ENCODE results near the gene OTOS. TPM values are rescaled to one million over a fixed set of nuclear protein-coding genes. Genes with fewer than 3 reads are reported as not detected.

Gene OTOS
- total RNA-seq, 2 experiments from 2014 or later = not detected

- Mint-ChIP-seq H3K36me3 (ENCODE audit: low read depth) (no peaks in the 10 kb centered on the region), H3K4me1 (ENCODE audit: low read depth) (no peaks in the 10 kb centered on the region), H3K4me3 (no peak overlapping the region), H3K27me3 (ENCODE audit: low read depth) (peaks cover 23% of the 10 kb centered on the region), H3K27ac (no peak overlapping the region), H3K9me3 (ENCODE audit: insufficient read depth) (no peaks in the 10 kb centered on the region)
- DNase-seq (no peak), ATAC-seq (no peak)
- ChIA-PET CTCF (no interaction called here), POLR2A (no interaction called here)
Observed at GRCh38 chr2:240178564-240178963, 38.1 kb upstream of the OTOS start.

GRCh38 chr2:240174496-240174895, 34.0 kb upstream of the OTOS start:
- Mint-ChIP-seq H3K36me3 (ENCODE audit: low read depth) (no peaks in the 10 kb centered on the region), H3K4me1 (ENCODE audit: low read depth) (no peaks in the 10 kb centered on the region), H3K9me3 (ENCODE audit: insufficient read depth) (no peaks in the 10 kb centered on the region), H3K27me3 (ENCODE audit: low read depth) (peaks cover 18% of the 10 kb centered on the region), H3K27ac (no peak overlapping the region), H3K4me3 (no peak overlapping the region)
- ATAC-seq = no peak
- DNase-seq = no peak
- ChIA-PET CTCF (no interaction called here), POLR2A (no interaction called here)

GRCh38 chr2:240172071-240172895, 31.8 kb upstream of the OTOS start:
- ChIA-PET CTCF (no interaction called here), POLR2A (no interaction called here)
- H3K27ac Mint-ChIP-seq = no peak overlapping the region
- H3K27me3 Mint-ChIP-seq (ENCODE audit: low read depth) = peaks cover 13% of the 10 kb centered on the region
- H3K4me1 Mint-ChIP-seq (ENCODE audit: low read depth) = no peaks in the 10 kb centered on the region
- no peaks in the 10 kb centered on the region for H3K9me3 Mint-ChIP-seq (ENCODE audit: insufficient read depth)
- no peaks in the 10 kb centered on the region for H3K36me3 Mint-ChIP-seq (ENCODE audit: low read depth)
- no peak overlapping the region for H3K4me3 Mint-ChIP-seq
- no peak for ATAC-seq
- no peak for DNase-seq

GRCh38 chr2:240170883-240171282, 30.4 kb upstream of the OTOS start:
- POLR2A ChIA-PET = no interaction called here
- Mint-ChIP-seq H3K4me3 (no peak overlapping the region), H3K27me3 (ENCODE audit: low read depth) (peaks cover 7% of the 10 kb centered on the region), H3K27ac (no peak overlapping the region), H3K9me3 (ENCODE audit: insufficient read depth) (no peaks in the 10 kb centered on the region), H3K4me1 (ENCODE audit: low read depth) (no peaks in the 10 kb centered on the region), H3K36me3 (ENCODE audit: low read depth) (no peaks in the 10 kb centered on the region)
- ATAC-seq = no peak
- CTCF ChIA-PET = no interaction called here
- DNase-seq = no peak

GRCh38 chr2:240170354-240170735, 29.9 kb upstream of the OTOS start:
- no peaks in the 10 kb centered on the region for H3K4me1 Mint-ChIP-seq (ENCODE audit: low read depth)
- ATAC-seq = no peak
- H3K36me3 Mint-ChIP-seq (ENCODE audit: low read depth) = no peaks in the 10 kb centered on the region
- no peak overlapping the region for H3K4me3 Mint-ChIP-seq
- H3K27ac Mint-ChIP-seq = no peak overlapping the region
- peaks cover 4% of the 10 kb centered on the region for H3K27me3 Mint-ChIP-seq (ENCODE audit: low read depth)
- DNase-seq = no peak
- ChIA-PET CTCF (interaction anchor here (0.5 kb wide), 1 partner anchor 258 kb away, joined by 3 read pairs; no protein-coding TSS in a partner anchor), POLR2A (no interaction called here)
- H3K9me3 Mint-ChIP-seq (ENCODE audit: insufficient read depth) = no peaks in the 10 kb centered on the region

GRCh38 chr2:240169486-240170353, 29.3 kb upstream of the OTOS start:
- ChIA-PET CTCF (interaction anchor here (0.5 kb wide), 1 partner anchor 258 kb away, joined by 3 read pairs; no protein-coding TSS in a partner anchor), POLR2A (no interaction called here)
- Mint-ChIP-seq H3K4me3 (no peak overlapping the region), H3K36me3 (ENCODE audit: low read depth) (no peaks in the 10 kb centered on the region), H3K27me3 (ENCODE audit: low read depth) (peaks cover 4% of the 10 kb centered on the region), H3K9me3 (ENCODE audit: insufficient read depth) (no peaks in the 10 kb centered on the region), H3K4me1 (ENCODE audit: low read depth) (no peaks in the 10 kb centered on the region), H3K27ac (no peak overlapping the region)
- no peak for ATAC-seq
- DNase-seq = no peak

- H3K36me3 Mint-ChIP-seq (ENCODE audit: low read depth) = no peaks in the 10 kb centered on the region
- DNase-seq = no peak
- POLR2A ChIA-PET = no interaction called here
- no peak for ATAC-seq
- no peaks in the 10 kb centered on the region for H3K4me1 Mint-ChIP-seq (ENCODE audit: low read depth)
- CTCF ChIA-PET = no interaction called here
- H3K27ac Mint-ChIP-seq = no peak overlapping the region
- H3K9me3 Mint-ChIP-seq (ENCODE audit: insufficient read depth) = no peaks in the 10 kb centered on the region
- H3K27me3 Mint-ChIP-seq (ENCODE audit: low read depth) = no peaks in the 10 kb centered on the region
- no peak overlapping the region for H3K4me3 Mint-ChIP-seq
Observed at GRCh38 chr2:240168546-240169361, 28.3 kb upstream of the OTOS start.

- POLR2A ChIA-PET = no interaction called here
- Mint-ChIP-seq H3K4me3 (no peak overlapping the region), H3K27ac (no peak overlapping the region), H3K9me3 (ENCODE audit: insufficient read depth) (no peaks in the 10 kb centered on the region), H3K36me3 (ENCODE audit: low read depth) (no peaks in the 10 kb centered on the region), H3K4me1 (ENCODE audit: low read depth) (no peaks in the 10 kb centered on the region), H3K27me3 (ENCODE audit: low read depth) (no peaks in the 10 kb centered on the region)
- DNase-seq (no peak), ATAC-seq (no peak)
- CTCF ChIA-PET = no interaction called here
Observed at GRCh38 chr2:240168041-240168440, 27.6 kb upstream of the OTOS start.

GRCh38 chr2:240167588-240167880, 27.1 kb upstream of the OTOS start:
- Mint-ChIP-seq H3K27me3 (ENCODE audit: low read depth) (no peaks in the 10 kb centered on the region), H3K9me3 (ENCODE audit: insufficient read depth) (no peaks in the 10 kb centered on the region)
- POLR2A ChIA-PET = no interaction called here

GRCh38 chr2:240166761-240167587, 26.5 kb upstream of the OTOS start:
- no peaks in the 10 kb centered on the region for H3K4me1 Mint-ChIP-seq (ENCODE audit: low read depth)
- ATAC-seq (no peak), DNase-seq (no peak)
- CTCF ChIA-PET = no interaction called here
- no peaks in the 10 kb centered on the region for H3K36me3 Mint-ChIP-seq (ENCODE audit: low read depth)
- H3K9me3 Mint-ChIP-seq (ENCODE audit: insufficient read depth) = no peaks in the 10 kb centered on the region
- no peak overlapping the region for H3K4me3 Mint-ChIP-seq
- H3K27me3 Mint-ChIP-seq (ENCODE audit: low read depth) = no peaks in the 10 kb centered on the region
- H3K27ac Mint-ChIP-seq = no peak overlapping the region
- POLR2A ChIA-PET = no interaction called here

More at GRCh38 chr2:240167588-240167880, 27.1 kb upstream of the OTOS start:
- no peak overlapping the region for H3K4me3 Mint-ChIP-seq
- CTCF ChIA-PET = no interaction called here
- no peak overlapping the region for H3K27ac Mint-ChIP-seq
- no peaks in the 10 kb centered on the region for H3K4me1 Mint-ChIP-seq (ENCODE audit: low read depth)
- DNase-seq (no peak), ATAC-seq (no peak)
- H3K36me3 Mint-ChIP-seq (ENCODE audit: low read depth) = no peaks in the 10 kb centered on the region

- Mint-ChIP-seq H3K27ac (no peak overlapping the region), H3K27me3 (ENCODE audit: low read depth) (no peaks in the 10 kb centered on the region), H3K4me1 (ENCODE audit: low read depth) (no peaks in the 10 kb centered on the region), H3K36me3 (ENCODE audit: low read depth) (no peaks in the 10 kb centered on the region), H3K9me3 (ENCODE audit: insufficient read depth) (no peaks in the 10 kb centered on the region), H3K4me3 (no peak overlapping the region)
- ChIA-PET CTCF (no interaction called here), POLR2A (no interaction called here)
- DNase-seq = no peak
- no peak for ATAC-seq
Observed at GRCh38 chr2:240166191-240166590, 25.7 kb upstream of the OTOS start.

Measured in activated CD8-positive, alpha-beta T cell treated with anti-CD3 and anti-CD28 coated beads, Interleukin-2, amount 10 ng/mL, durations not matched to agents 7 days and 5 days (primary cell).